NCI-H1694 treated with DMSO at 0.1 percent for 48 hours (cell line): ENCODE data around the gene WHRN.
A peak's percentile ranks its signal among the peaks of the same experiment; 100 is the strongest.

Experiments used
- DNase-seq: peaks from one replicate; lab custom pipeline; 2025; lab: John Stamatoyannopoulos, UW

Gene WHRN

GRCh38 chr9:114505187-114506081 is at the start of gene WHRN:
Gene WHRN, minus strand, starts transcription at chr9:114505473. Its CDS starts 672 bp downstream, at chr9:114504801.
- DNase-seq = peak; percentile 37

GRCh38 chr9:114553202-114553601 is 47.9 kb upstream of the WHRN start:
- no peak for DNase-seq

- DNase-seq = no peak
Measured at GRCh38 chr9:114552706-114553105, 47.4 kb upstream of the WHRN start.

- DNase-seq = no peak
Measured at GRCh38 chr9:114551750-114552685, 46.7 kb upstream of the WHRN start.

- no peak for DNase-seq
Measured at GRCh38 chr9:114549697-114550330, 44.5 kb upstream of the WHRN start.

- no peak for DNase-seq
Measured at GRCh38 chr9:114546851-114547250, 41.6 kb upstream of the WHRN start.

- DNase-seq = no peak
Measured at GRCh38 chr9:114545055-114545454, 39.8 kb upstream of the WHRN start.

- no peak for DNase-seq
Measured at GRCh38 chr9:114539701-114540380, 34.6 kb upstream of the WHRN start.

- no peak for DNase-seq
Measured at GRCh38 chr9:114538241-114538640, 33.0 kb upstream of the WHRN start.

- no peak for DNase-seq
Measured at GRCh38 chr9:114532561-114533237, 27.4 kb upstream of the WHRN start.

GRCh38 chr9:114529285-114529684 is 24.0 kb upstream of the WHRN start:
- DNase-seq = no peak

GRCh38 chr9:114526807-114527206 is 21.5 kb upstream of the WHRN start:
- no peak for DNase-seq

GRCh38 chr9:114525513-114525912 is 20.2 kb upstream of the WHRN start:
- DNase-seq = no peak

GRCh38 chr9:114524247-114524681 is 19.0 kb upstream of the WHRN start:
- DNase-seq = no peak

- no peak for DNase-seq
Measured at GRCh38 chr9:114522847-114523246, 17.6 kb upstream of the WHRN start.

- no peak for DNase-seq
Measured at GRCh38 chr9:114522286-114522685, 17.0 kb upstream of the WHRN start.

GRCh38 chr9:114521846-114522245 is 16.6 kb upstream of the WHRN start:
- DNase-seq = no peak

- DNase-seq = no peak
Measured at GRCh38 chr9:114518599-114519022, 13.3 kb upstream of the WHRN start.

GRCh38 chr9:114518120-114518519 is 12.8 kb upstream of the WHRN start:
- no peak for DNase-seq

GRCh38 chr9:114516913-114517312 is 11.6 kb upstream of the WHRN start:
- DNase-seq = no peak

- no peak for DNase-seq
Measured at GRCh38 chr9:114515528-114515927, 10.3 kb upstream of the WHRN start.
